Ovary (tissue), 3 donors: Measurements from ENCODE around the gene CD151.

Experiments
- CTCF ChIP-seq, 3 donors: fragments of 450-650 bp in 2 of 3; fragments of 200-600 bp in 1 of 3; IDR thresholded peaks; one replicate each; pipeline versions ENCODE4 v1.5.1 to v1.8.0; 2016 to 2022; ENCODE audit warnings: antibody characterized with exemption in 3 of 3, mild to moderate bottlenecking in 1 of 3
- POLR2A ChIP-seq: fragments of 450-650 bp; IDR thresholded peaks from one replicate; pipeline ENCODE4 v1.6.1; 2017; ENCODE audit warnings: antibody characterized with exemption, mild to moderate bottlenecking, moderate library complexity
- donor health status: DM: no; HTN: no; CAD: no.

GRCh38 chr11:789943-790342 is 42.8 kb upstream of the CD151 start, which contains the start of gene CEND1:
- TF ChIP-seq POLR2A (no peak), CTCF (IDR thresholded peaks at IDR 0.05) (no peak)
